AG04449 (cell line): ENCODE results near the gene OPHN1.

ENCODE experiments used
- CTCF ChIA-PET: fragments of 350-600 bp; formaldehyde crosslinking; extraction: SDS; loops from one replicate; lab custom pipeline; 2021; ENCODE audit warnings: antibody characterized with exemption; lab: Yijun Ruan, JAX
- POLR2A ChIA-PET: fragments of 400-600, 350-600 bp; formaldehyde crosslinking; extraction: SDS; loops from one replicate; lab custom pipeline; 2020; ENCODE audit warnings: antibody characterized with exemption, inconsistent platforms; lab: Yijun Ruan, JAX
- DNase-seq: peaks from one replicate; pipeline ENCODE4 v3.0.0-alpha.2; 2010; ENCODE audit warnings: low read depth, low spot score
- H3K4me3 ChIP-seq: 2 replicates; pipeline ENCODE4 v1.5.1; 2011; ENCODE audit warnings: low read depth, mild to moderate bottlenecking, control low read depth, low read length
- CTCF ChIP-seq: IDR thresholded peaks from one replicate; pipeline ENCODE4 v1.5.1; 2011; ENCODE audit warnings: mild to moderate bottlenecking, moderate library complexity, low read length, control low read depth, inconsistent platforms; ENCODE audit not compliant: insufficient read depth; ENCODE audit errors: missing control alignments

Gene OPHN1

DNA sequence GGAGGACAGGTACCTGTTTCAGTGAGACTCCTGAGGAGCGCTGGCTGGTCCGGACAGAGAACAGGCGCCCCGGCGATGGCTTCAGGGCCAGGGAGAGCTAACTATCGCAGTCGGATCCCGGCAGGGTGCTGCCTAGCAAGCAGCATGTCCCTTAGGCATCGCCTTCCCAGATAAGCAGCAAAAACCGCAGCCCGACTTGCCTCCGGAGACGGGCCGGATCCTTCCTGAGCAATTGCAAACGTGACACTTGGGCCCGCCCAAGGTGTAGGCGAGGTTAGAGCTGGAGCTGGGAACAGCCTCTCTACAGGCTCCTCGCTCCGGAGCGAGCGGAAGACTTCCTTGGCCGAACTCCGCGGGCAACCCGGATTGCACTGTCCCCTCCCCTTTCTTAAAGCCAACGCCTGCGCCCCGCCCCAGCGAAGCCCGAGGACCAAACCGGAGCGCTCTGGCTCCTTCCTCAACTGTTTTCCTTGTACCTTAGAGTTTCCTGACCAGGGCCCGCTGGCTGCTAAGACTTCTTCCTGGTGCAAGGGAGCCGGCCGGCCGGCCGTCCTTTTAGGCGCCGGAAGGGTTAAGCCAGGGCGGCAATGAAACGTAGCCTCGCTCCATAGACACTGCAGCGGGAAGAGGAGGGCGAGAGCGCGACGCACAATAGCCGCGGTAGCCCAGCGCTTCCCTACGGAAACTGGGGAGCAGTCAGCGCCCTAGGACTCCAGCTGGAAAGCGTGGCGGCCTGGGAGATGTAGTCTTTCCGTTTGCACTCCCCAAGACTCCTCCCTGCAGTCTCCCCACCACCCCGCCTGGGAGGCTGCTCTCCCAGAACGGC is at the start of gene OPHN1:
Gene OPHN1 (minus strand): TSS at position 341 of the 826 bp plus-strand sequence. CDS start 475 bp downstream, outside the sequence.
- TF ChIP-seq CTCF: no peak
- H3K4me3 ChIP-seq: peak within 1 kb of the TSS; percentile 66
- CTCF ChIA-PET: no interaction called here
- no peak for DNase-seq
- POLR2A ChIA-PET: no interaction called here

GRCh38 chrX:68480969-68481368 is 47.7 kb upstream of the OPHN1 start:
- no peak for DNase-seq
- TF ChIP-seq CTCF: no peak
- CTCF ChIA-PET: interaction anchor here (0.9 to 1.7 kb wide), 2 partner anchors 9 to 284 kb away, joined by 3 to 6 read pairs; no protein-coding TSS in a partner anchor
- no peak overlapping the region for H3K4me3 ChIP-seq
- POLR2A ChIA-PET: no interaction called here

DNA sequence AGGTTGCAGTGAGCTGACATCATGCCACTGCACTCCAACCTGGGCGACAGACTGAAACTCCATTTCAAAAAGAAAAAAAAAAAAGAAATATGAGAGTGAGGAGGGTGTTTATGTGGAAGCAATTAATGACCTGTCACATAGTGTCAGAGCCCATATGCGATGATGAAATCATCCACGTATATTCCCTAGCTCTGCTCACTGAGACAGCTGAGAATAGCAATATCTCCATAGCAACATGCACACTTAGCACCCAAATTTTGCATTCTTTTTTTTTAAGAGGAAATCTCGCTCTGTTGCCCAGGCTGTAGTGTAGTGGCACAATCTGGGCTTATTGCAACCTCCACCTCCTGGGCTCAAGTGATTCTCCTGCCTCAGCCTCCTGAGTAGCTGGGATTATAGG is 31.5 kb upstream of the OPHN1 start:
- CTCF ChIA-PET: interaction anchor here (0.9 to 2.7 kb wide), 2 partner anchors 268 to 280 kb away, joined by 3 to 14 read pairs; no protein-coding TSS in a partner anchor
- POLR2A ChIA-PET: no interaction called here
- DNase-seq: no peak
- no peak for TF ChIP-seq CTCF
- H3K4me3 ChIP-seq: no peak overlapping the region

- POLR2A ChIA-PET: no interaction called here
- CTCF ChIA-PET: interaction anchor here (0.9 to 2.7 kb wide), 3 partner anchors 267 to 279 kb away, joined by 3 to 14 read pairs (median 6); no protein-coding TSS in a partner anchor
- H3K4me3 ChIP-seq: no peak overlapping the region
- no peak for DNase-seq
- TF ChIP-seq CTCF: no peak
Measured at GRCh38 chrX:68463880-68464279, 30.6 kb upstream of the OPHN1 start.

DNA sequence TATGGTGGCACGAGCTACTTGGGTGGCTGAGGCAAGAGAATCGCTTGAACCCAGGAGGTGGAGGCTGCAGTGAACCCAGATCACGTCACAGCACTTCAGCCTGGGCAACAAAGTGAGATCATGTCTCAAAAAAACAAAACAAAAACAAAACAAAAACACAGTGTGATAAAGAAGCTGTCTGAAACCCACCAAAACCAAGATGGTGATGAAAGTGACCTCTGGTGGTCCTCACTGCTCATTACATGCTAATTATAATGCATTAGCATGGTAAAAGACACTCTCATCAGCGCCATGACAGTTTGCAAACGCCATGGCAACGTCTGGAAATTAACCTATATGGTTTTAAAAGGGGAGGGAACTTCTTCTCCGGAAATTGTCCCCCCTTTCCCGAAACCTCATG is 29.4 kb upstream of the OPHN1 start:
- no peak overlapping the region for H3K4me3 ChIP-seq
- peak; percentile 34 for TF ChIP-seq CTCF
- CTCF ChIA-PET: interaction anchor here (0.7 to 1.9 kb wide), 7 partner anchors 25 to 279 kb away, joined by 3 to 10 read pairs (median 5); no protein-coding TSS in a partner anchor
- DNase-seq: no peak
- POLR2A ChIA-PET: no interaction called here

DNA sequence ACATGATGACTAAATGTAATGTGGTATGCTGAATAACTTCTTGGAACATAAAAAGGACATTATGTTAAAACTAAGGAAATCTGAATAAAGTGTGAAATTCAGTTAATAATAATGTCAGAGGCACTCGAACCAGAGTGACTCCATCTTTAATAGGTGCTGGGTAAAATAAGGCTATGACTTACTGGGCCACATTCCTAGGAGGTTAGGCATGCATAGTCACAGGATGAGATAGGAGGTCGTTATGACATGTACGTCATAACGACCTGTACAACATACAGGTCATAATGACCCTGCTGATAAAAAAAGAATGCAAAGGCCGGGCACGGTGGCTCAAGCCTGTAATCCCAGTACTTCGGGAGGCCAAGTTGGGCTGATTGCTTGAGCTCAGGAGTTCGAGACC is 28.9 kb upstream of the OPHN1 start:
- ChIA-PET POLR2A (no interaction called here), CTCF (interaction anchor here (0.7 to 1.9 kb wide), 7 partner anchors 26 to 279 kb away, joined by 3 to 10 read pairs (median 5); no protein-coding TSS in a partner anchor)
- no peak for DNase-seq
- no peak for TF ChIP-seq CTCF
- no peak overlapping the region for H3K4me3 ChIP-seq
